ENCODE results near the gene ZFP57. TPM values are rescaled to one million over a fixed set of nuclear protein-coding genes. Genes with fewer than 3 reads are reported as not detected.

Gene ZFP57
- total and polyA plus RNA-seq, 2 of the 13 experiments (the other 11 are each of a cell fraction or from before 2014, with no cell fraction given), result not detected

- TF ChIP-seq ZNF839 (CRISPR knock-in tag; IDR thresholded peaks at IDR 0.05; ENCODE audit: borderline replicate concordance) (no peak), ZNF503 (CRISPR knock-in tag; IDR thresholded peaks at IDR 0.05) (no peak), ZNF644 (CRISPR knock-in tag; IDR thresholded peaks at IDR 0.05; ENCODE audit: low read depth) (no peak), ZBTB1 (CRISPR knock-in tag; IDR thresholded peaks at IDR 0.05; ENCODE audit: borderline replicate concordance) (no peak), GMEB1 (CRISPR knock-in tag; IDR thresholded peaks at IDR 0.05; ENCODE audit: borderline replicate concordance) (no peak), RBM39 (IDR thresholded peaks at IDR 0.05; ENCODE audit: low read depth, low read length, poor library complexity, severe bottlenecking) (no peak), ZNF609 (CRISPR knock-in tag; IDR thresholded peaks at IDR 0.05; ENCODE audit: borderline replicate concordance) (no peak), PHF20 (CRISPR knock-in tag; IDR thresholded peaks at IDR 0.05) (no peak), CSRNP2 (CRISPR knock-in tag; conservative IDR thresholded peaks at IDR 0.05; ENCODE audit: low read depth) (no peak), NR2F1 (CRISPR knock-in tag; IDR thresholded peaks at IDR 0.05) (no peak), GATAD2A (CRISPR knock-in tag; IDR thresholded peaks at IDR 0.05) (no peak), PBX3 (CRISPR knock-in tag; IDR thresholded peaks at IDR 0.05; ENCODE audit: borderline replicate concordance) (no peak)
Measured at GRCh38 chr6:29681811-29682210, 859 bp upstream of the ZFP57 start (continued).
